ENCODE results near the gene AFF2. TPM values are rescaled to one million over a fixed set of nuclear protein-coding genes. Genes with fewer than 3 reads are reported as not detected.

Gene AFF2
- total and polyA plus RNA-seq, 10 donors: 0.04 to 26.6 (median 8.7) TPM

DNA sequence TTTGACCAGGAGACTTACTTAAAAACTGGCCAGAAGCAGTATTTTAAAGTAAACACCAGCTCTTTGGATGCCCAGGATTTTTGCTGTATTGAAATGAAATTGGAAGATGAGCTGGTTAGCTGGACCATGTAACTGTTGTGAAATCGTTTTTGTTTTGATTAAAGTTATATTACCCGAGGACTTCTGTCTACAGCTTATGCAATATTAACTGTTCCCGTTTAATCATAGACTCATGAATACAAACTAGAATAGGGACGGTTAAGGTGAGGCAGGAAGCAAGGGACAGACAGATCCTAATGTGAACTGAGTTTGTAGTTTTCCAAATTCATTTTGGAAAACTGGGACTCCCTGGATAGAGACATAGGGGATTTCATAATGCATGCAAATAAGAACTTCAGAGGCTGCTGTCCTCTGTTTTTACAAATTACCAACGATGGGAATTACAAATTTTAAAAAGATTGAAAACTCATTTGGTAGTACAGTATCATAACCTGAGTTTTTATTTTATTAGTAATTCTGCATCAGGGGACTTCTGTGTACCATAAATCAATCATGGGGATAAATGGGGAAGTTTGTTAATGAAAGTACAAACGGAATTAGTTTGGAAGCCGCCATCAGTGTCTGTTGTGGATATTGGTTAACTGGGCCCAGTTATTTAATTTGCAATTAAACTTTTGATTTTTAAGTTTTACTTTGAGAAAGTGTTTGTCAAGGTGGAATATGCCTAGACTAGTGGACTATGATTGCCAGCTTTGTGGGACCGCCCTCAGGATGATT lies 304.4 kb downstream of the AFF2 start:
- DNase-seq: no peak
- H3K36me3 ChIP-seq: no peaks in the 10 kb centered on the region
- no peak overlapping the region for H3K27ac ChIP-seq
- H3K27me3 ChIP-seq (replicated peaks in 1 of 7): no peaks in the 10 kb centered on the region
- intact Hi-C loops (cut with DNase I; ENCODE audit: low total_unique reads): no loop called here
- no peaks in the 10 kb centered on the region for H3K4me1 ChIP-seq
- 49 to 76% (median 59%) methylated on average over 8 of the region's 8 CpGs for WGBS, 5 donors
- no peak overlapping the region for H3K4me3 ChIP-seq
- TF ChIP-seq, protein P1, sequence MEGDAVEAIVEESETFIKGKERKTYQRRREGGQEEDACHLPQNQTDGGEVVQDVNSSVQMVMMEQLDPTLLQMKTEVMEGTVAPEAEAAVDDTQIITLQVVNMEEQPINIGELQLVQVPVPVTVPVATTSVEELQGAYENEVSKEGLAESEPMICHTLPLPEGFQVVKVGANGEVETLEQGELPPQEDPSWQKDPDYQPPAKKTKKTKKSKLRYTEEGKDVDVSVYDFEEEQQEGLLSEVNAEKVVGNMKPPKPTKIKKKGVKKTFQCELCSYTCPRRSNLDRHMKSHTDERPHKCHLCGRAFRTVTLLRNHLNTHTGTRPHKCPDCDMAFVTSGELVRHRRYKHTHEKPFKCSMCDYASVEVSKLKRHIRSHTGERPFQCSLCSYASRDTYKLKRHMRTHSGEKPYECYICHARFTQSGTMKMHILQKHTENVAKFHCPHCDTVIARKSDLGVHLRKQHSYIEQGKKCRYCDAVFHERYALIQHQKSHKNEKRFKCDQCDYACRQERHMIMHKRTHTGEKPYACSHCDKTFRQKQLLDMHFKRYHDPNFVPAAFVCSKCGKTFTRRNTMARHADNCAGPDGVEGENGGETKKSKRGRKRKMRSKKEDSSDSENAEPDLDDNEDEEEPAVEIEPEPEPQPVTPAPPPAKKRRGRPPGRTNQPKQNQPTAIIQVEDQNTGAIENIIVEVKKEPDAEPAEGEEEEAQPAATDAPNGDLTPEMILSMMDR (IDR thresholded peaks at IDR 0.05 in 8 of 11, conservative IDR thresholded peaks at IDR 0.05 in 3 of 11): no peak
- H3K9me3 ChIP-seq: no peaks in the 10 kb centered on the region

DNA sequence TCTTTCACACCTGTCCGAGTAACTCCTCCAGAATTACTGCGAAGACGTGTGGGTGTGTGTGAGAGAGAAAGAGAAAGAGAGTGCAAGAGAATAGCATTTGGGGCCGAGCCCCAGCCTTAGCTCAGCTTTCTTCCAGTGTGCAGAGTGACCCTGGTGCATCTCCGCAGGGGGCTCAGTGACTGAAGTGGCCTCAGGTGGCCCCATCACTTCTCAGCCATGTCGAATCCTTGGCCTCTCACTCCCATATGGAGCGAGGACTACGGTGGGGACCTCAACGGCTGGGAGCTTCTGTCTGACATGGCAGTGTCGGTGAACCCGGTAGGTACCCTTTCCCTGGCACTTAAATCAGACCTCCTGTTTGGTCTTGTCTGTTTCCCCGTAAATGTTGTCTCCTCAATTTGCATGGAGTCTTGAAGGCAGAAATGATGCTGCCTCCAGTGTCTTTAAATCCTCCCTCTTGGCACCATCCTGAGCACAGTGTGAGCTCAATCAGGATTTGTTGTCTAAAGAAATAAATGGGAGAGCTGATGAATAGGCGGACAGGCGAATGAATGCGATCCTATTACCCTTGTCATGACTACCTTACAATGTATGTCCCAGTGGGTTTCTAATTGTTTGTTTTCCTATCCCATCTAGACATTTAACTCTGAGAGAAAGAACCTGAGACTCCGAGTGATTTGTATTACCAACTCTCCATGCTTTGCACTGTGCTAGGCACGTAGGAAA lies 305.9 kb downstream of the AFF2 start:
- TF ChIP-seq, protein P1 (IDR thresholded peaks at IDR 0.05 in 8 of 11, conservative IDR thresholded peaks at IDR 0.05 in 3 of 11): no peak
- TF ChIP-seq POLR2AphosphoS5 (IDR thresholded peaks at IDR 0.05) (no peak), POLR2A (IDR thresholded peaks at IDR 0.05) (no peak)
- 75 to 89% (median 84%) methylated on average over 9 to 17 of the region's 17 CpGs for WGBS, 5 donors
- Histone ChIP-seq H3K27ac (no peak overlapping the region), H3K36me3 (no peaks in the 10 kb centered on the region), H3K9me3 (no peaks in the 10 kb centered on the region), H3K27me3 (replicated peaks in 1 of 7) (no peaks in the 10 kb centered on the region), H3K4me3 (no peak overlapping the region), H3K4me1 (no peaks in the 10 kb centered on the region)
- no peak for DNase-seq
- intact Hi-C loops (cut with DNase I; ENCODE audit: low total_unique reads): no loop called here

DNA sequence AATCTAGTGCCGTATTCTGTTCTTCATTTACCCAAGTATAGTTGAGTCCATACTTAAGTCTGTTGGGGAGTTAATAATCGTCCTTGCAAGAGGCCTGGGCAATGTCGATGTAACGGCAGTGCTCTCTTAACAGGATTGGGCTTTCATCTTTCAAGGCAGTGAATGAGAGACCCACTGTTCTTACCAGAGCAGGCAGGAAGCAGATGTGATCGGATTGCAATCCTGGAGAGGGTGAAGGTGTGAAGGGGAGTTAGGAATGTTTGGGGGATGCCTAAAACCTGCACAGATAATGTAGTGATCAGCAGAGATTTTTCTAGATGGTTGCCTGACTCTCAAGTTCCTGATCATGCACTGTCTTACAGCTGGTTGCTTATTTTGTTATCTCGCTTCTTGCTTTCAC lies 308.4 kb downstream of the AFF2 start:
- WGBS, 5 donors: 61 to 71% (median 68%) methylated on average over 6 of the region's 6 CpGs
- DNase-seq: no peak
- no peaks in the 10 kb centered on the region for H3K36me3 ChIP-seq
- H3K4me3 ChIP-seq: no peak overlapping the region
- intact Hi-C loops (cut with DNase I; ENCODE audit: low total_unique reads): no loop called here
- no peaks in the 10 kb centered on the region for H3K9me3 ChIP-seq
- H3K27me3 ChIP-seq (replicated peaks in 1 of 7): no peaks in the 10 kb centered on the region
- TF ChIP-seq, protein P1 (IDR thresholded peaks at IDR 0.05 in 8 of 11, conservative IDR thresholded peaks at IDR 0.05 in 3 of 11): no peak
- no peak for TF ChIP-seq POLR2AphosphoS5 (IDR thresholded peaks at IDR 0.05)
- no peak for TF ChIP-seq POLR2A (IDR thresholded peaks at IDR 0.05)
- H3K27ac ChIP-seq: no peak overlapping the region
- no peaks in the 10 kb centered on the region for H3K4me1 ChIP-seq

DNA sequence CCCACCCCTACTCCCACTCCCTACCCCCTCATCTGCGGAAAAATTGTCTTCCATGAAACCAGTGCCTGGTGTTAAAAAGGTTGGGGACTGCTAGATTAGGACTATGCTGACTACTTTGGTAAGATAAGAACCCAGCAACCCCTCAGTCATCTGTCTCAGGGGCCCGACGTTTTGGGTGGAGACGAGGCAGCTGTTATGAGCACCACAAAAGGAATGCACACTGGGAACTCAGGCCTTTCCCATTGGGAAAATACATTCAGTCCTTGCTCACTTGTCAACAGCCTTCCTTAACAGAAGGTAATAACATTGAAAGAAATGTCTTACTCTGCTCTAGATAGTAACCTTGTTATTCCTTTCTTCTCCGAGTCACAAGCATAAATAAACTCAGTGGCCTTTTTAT lies 310.8 kb downstream of the AFF2 start:
- no peak for DNase-seq
- no peak overlapping the region for H3K4me3 ChIP-seq
- 65 to 93% (median 85%) methylated on average over 5 of the region's 5 CpGs for WGBS, 5 donors
- no peaks in the 10 kb centered on the region for H3K9me3 ChIP-seq
- intact Hi-C loops (cut with DNase I; ENCODE audit: low total_unique reads): no loop called here
- no peaks in the 10 kb centered on the region for H3K4me1 ChIP-seq
- no peak for TF ChIP-seq POLR2AphosphoS5 (IDR thresholded peaks at IDR 0.05)
- TF ChIP-seq POLR2A (IDR thresholded peaks at IDR 0.05): no peak
- TF ChIP-seq, protein P1 (IDR thresholded peaks at IDR 0.05 in 8 of 11, conservative IDR thresholded peaks at IDR 0.05 in 3 of 11): no peak
- H3K36me3 ChIP-seq: no peaks in the 10 kb centered on the region
- no peak overlapping the region for H3K27ac ChIP-seq
- H3K27me3 ChIP-seq (replicated peaks in 1 of 7): no peaks in the 10 kb centered on the region
